NCI-H1694 treated with DMSO at 0.1 percent for 48 hours (cell line): ENCODE data around the gene ZNF845.
"Not testable (repeated sequence)": the region's sequence is repeated elsewhere in the genome, so short reads cannot be mapped to it uniquely, and the experiment has no call there.

Experiments used
- DNase-seq: peaks from one replicate; lab custom pipeline; 2025; lab: John Stamatoyannopoulos, UW

The ZNF845 gene

GRCh38 chr19:53381376-53381775 is 47.8 kb downstream of the ZNF845 start:
- DNase-seq: no peak

- no peak for DNase-seq
Observed at GRCh38 chr19:53388168-53388567, 54.6 kb downstream of the ZNF845 start.

DNA sequence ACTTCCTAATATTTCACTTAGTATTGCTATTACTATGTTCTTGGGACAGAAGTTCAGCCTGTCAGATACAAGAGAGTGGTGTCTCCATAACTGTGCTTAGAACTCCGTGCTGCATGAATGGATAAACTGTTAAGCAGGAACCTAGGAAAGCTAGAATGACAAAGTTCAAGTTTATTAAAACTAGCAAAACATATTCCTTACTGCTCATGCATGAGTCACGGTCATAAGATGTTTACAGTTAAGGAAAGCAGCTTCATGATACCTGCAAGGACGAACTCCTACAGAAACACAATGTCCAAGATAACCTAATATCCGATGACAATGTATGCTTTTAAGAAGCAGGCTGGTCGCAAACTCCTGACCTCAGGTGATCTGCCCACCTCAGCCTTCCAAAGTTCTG is 55.4 kb downstream of the ZNF845 start:
- no peak for DNase-seq

GRCh38 chr19:53389571-53389970 is 56.0 kb downstream of the ZNF845 start:
- DNase-seq: no peak

GRCh38 chr19:53389978-53390377 is 56.4 kb downstream of the ZNF845 start:
- no peak for DNase-seq

GRCh38 chr19:53394522-53394973 is 61.0 kb downstream of the ZNF845 start:
- no peak for DNase-seq

- DNase-seq: peak; percentile 63
Observed at GRCh38 chr19:53394974-53395839, 61.7 kb downstream of the ZNF845 start, which contains the start of gene ZNF765. TSS of gene ZNF765 (plus strand) at chr19:53395149. CDS start at chr19:53398016, 2,867 bp downstream.

DNA sequence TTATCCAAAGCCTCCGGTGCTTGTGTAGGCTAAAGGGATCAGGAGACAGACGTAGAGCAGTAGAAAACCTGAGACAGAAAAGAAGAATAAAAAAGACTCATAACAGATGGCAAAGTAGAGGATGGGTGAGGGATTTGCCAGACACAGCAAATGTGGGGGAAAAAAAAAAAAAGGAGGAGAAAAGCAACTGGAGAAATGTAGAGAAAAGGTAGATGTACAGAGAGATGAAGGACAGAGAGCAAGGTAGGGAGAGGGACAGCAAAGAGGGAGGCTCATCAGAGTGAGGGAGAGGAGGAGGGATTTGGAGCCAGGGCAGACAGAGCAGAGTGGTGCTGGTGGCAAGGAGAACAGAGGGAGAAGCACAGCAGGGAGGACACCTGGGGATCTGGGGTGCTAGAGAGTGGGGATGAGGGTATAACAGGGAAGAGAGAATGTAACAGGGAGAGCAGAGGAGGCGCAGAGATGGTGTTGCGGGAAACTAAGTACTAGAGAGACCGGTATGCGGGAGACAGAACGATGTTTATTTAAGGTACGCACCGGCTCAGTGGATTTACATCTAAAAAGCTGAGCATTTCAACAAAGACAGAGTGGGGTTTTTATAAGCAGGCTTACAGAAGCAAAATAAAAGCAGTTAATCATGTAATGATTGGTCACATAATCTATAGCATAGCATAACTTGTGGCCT is 62.4 kb downstream of the ZNF845 start:
- DNase-seq: not testable (repeated sequence)

DNA sequence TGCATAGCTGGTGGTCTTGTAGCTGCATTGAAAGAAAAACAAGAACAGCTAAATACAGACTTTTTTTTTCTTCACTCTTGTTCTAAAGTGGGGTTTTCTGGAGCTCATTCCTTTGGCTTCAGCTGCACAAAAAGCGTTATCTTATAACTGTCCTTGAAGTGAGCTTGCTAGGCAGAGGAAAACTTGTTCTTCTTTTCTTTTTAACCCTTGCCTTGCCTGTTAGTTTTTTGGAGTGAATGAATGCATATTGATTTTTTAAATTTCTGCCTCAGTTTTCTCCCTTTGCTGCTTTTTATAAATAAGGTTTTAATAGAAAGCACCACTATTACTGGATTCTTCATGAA is 62.9 kb downstream of the ZNF845 start:
- DNase-seq: no peak

DNA sequence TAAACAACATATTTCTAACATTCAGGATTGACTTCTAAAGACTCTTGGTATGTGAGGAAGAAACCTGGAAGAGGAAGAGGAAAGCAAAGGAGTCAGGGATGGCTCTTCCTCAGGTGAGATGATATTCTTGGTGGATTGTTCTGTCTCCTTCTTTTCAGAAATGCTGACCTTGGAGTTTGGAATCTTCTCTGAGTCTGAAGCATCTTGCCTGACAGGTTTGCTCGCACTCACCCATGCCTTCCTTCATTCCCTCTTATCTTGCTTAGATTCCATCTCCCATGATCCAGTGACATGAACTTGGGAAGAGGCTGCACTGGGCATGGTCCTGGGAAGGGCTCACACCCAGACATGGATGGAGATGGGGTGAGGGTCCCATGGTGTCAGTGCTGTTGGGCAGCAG is 64.4 kb downstream of the ZNF845 start:
- not testable (repeated sequence) for DNase-seq
